Measurements from ENCODE around the gene ARHGAP26. TPM values are rescaled to one million over a fixed set of nuclear protein-coding genes. Genes with fewer than 3 reads are reported as not detected.
"Not testable (repeated sequence)": the region's sequence is repeated elsewhere in the genome, so short reads cannot be mapped to it uniquely, and the experiment has no call there.

ARHGAP26 gene
- total RNA-seq, 4 donors from 2014 or later: 22.3 to 40.7 (median 28.2) TPM

DNA sequence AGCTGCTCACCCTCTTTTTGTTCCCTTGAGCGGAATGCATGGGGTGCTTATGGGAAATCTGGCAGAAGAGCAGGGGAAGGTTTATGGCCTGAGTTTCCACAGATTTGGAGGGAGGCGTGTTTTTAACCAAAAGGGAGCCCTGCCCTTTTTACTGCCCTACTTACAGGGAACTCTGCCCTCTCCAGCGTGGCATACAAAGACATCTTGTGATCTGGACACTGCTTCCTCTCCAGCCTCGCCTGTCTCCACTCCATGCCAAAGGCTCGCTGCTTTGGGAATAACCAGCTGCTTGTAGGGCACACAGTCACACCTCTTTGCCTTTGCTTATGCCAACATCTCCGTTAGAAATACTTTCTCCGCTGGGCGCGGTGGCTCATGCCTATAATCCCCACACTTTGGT is 314.2 kb downstream of the ARHGAP26 start:
- 97% methylated on average over 9 of the region's 9 CpGs for WGBS
- intact Hi-C loops (cut with DNase I): no loop called here
- Histone ChIP-seq H3K4me3 (no peak overlapping the region), H3K9me3 (no peaks in the 10 kb centered on the region), H3K36me3 (peaks cover 0 to 5% (median 2%) of the 10 kb centered on the region in 4 donors), H3K27me3 (no peaks in the 10 kb centered on the region), H3K27ac (replicated peaks in 1 of 4) (no peak overlapping the region), H3K4me1 (peaks cover 12 to 22% (median 18%) of the 10 kb centered on the region in 4 donors)
- TF ChIP-seq EP300 (IDR thresholded peaks at IDR 0.05): no peak
- no peak for TF ChIP-seq POLR2A (IDR thresholded peaks at IDR 0.05; ENCODE audit: low read depth)
- TF ChIP-seq, protein P1, sequence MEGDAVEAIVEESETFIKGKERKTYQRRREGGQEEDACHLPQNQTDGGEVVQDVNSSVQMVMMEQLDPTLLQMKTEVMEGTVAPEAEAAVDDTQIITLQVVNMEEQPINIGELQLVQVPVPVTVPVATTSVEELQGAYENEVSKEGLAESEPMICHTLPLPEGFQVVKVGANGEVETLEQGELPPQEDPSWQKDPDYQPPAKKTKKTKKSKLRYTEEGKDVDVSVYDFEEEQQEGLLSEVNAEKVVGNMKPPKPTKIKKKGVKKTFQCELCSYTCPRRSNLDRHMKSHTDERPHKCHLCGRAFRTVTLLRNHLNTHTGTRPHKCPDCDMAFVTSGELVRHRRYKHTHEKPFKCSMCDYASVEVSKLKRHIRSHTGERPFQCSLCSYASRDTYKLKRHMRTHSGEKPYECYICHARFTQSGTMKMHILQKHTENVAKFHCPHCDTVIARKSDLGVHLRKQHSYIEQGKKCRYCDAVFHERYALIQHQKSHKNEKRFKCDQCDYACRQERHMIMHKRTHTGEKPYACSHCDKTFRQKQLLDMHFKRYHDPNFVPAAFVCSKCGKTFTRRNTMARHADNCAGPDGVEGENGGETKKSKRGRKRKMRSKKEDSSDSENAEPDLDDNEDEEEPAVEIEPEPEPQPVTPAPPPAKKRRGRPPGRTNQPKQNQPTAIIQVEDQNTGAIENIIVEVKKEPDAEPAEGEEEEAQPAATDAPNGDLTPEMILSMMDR (IDR thresholded peaks at IDR 0.05): no peak
- TF ChIP-seq POLR2AphosphoS5 (IDR thresholded peaks at IDR 0.05): no peak
- DNase-seq (ENCODE audit: extremely low spot score): peak; percentile 57

DNA sequence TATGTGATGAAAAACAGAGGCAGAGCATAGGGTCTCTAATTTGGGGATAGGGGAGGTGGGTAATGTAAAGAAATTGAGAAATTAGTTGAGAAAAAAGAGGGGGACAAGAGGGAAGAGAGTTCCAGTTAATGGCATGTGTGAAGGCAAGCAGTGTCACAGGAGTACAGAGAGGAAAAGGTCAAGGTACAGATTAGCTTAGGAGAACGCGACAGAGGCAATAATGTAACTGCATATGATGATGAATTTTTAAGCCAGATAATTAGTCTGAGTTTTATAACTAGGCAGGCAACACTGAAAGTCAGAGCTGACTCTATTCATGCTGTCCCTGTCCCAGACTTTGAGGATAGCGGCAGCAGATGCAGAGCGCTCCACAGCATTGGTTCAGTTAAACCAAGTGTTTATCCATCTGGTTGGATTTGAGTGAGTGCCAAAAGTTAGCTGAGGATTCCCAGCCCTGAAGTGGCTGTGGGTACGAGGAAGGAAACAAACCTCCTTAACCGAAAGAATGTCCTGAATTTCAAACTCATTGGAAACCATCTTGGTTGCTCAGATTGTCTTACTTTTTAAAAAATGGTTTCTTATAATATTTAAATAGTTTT is 315.2 kb downstream of the ARHGAP26 start:
- Histone ChIP-seq H3K4me3 (no peak overlapping the region), H3K36me3 (peaks cover 0 to 5% (median 1%) of the 10 kb centered on the region in 4 donors), H3K9me3 (no peaks in the 10 kb centered on the region), H3K27me3 (no peaks in the 10 kb centered on the region), H3K27ac (replicated peaks in 1 of 4) (no peak overlapping the region), H3K4me1 (peaks cover 12 to 22% (median 18%) of the 10 kb centered on the region in 4 donors)
- no peak for DNase-seq (ENCODE audit: extremely low spot score)
- TF ChIP-seq POLR2AphosphoS5 (IDR thresholded peaks at IDR 0.05) (no peak), POLR2A (IDR thresholded peaks at IDR 0.05; ENCODE audit: low read depth) (no peak), EP300 (IDR thresholded peaks at IDR 0.05) (no peak)
- TF ChIP-seq, protein P1 (IDR thresholded peaks at IDR 0.05): no peak
- intact Hi-C loops (cut with DNase I): no loop called here
- 88% methylated on average over 6 of the region's 6 CpGs for WGBS

DNA sequence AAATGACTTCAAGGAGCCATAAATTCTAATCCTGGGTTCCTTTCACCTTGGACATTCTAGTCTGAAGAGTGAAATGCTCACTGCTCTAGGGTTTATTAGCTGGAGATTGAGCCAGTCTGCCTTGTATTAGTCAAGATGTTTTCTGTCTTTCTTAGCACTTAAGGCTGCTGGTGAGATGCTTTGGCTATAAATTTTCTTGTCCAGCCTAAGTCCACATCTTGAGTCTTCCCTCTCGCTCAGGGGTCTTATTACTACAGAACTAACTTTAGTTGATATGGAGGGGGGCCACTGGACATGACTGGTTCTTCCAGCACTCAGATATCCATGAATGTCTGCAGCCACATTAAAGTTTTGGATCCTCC is 316.4 kb downstream of the ARHGAP26 start:
- 100% methylated on average over 1 of the region's 1 CpG for WGBS

DNA sequence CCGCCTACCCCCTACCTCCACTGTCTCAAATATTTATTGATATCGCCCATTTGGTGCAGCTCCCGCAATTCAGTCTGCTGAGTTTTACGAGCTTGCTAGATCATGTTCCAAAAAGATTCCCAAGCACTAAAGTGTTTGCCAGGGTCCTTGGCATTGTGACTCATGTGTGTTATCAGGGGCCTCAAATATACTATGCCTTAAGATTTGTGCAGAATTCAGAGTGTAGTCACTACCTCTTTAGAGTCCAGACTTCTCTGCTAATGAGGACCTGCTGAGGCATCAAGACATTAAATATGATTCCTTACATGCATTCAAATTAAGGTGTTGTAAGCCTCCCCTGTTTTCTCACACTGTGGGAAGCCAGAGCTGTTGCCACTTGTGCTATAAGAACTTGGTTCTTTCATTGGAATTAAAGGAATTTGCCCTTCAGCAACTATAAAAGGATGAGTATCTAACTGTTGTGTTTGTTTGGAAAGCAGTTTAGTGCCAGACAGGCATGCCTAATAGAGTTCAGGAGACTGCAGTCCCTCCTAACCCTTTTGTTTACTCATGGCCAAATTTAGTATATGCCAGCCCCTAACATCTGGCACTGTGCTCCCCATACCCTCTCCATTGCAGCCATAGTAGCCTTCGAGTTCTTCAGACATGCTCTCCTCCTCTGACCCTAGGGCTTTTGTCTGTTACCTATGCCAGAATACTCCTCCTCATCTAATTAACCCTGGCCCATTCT is 316.9 kb downstream of the ARHGAP26 start:
- 82% methylated on average over 5 of the region's 5 CpGs for WGBS
- peaks cover 0 to 5% (median 1%) of the 10 kb centered on the region in 4 donors for H3K36me3 ChIP-seq
- DNase-seq (ENCODE audit: extremely low spot score): no peak
- intact Hi-C loops (cut with DNase I): no loop called here
- H3K27ac ChIP-seq (replicated peaks in 1 of 4): no peak overlapping the region
- H3K27me3 ChIP-seq: no peaks in the 10 kb centered on the region
- no peaks in the 10 kb centered on the region for H3K9me3 ChIP-seq
- TF ChIP-seq EP300 (IDR thresholded peaks at IDR 0.05): no peak
- no peak for TF ChIP-seq POLR2AphosphoS5 (IDR thresholded peaks at IDR 0.05)
- no peak for TF ChIP-seq POLR2A (IDR thresholded peaks at IDR 0.05; ENCODE audit: low read depth)
- TF ChIP-seq, protein P1 (IDR thresholded peaks at IDR 0.05): no peak
- peaks cover 4 to 17% (median 14%) of the 10 kb centered on the region in 4 donors for H3K4me1 ChIP-seq
- H3K4me3 ChIP-seq: no peak overlapping the region

More for the DNA sequence above, 316.4 kb downstream of the ARHGAP26 start:
- Histone ChIP-seq H3K4me3 (no peak overlapping the region), H3K36me3 (peaks cover 0 to 5% (median 1%) of the 10 kb centered on the region in 4 donors), H3K4me1 (peaks cover 8 to 20% (median 17%) of the 10 kb centered on the region in 4 donors), H3K27ac (replicated peaks in 1 of 4) (no peak overlapping the region), H3K27me3 (no peaks in the 10 kb centered on the region), H3K9me3 (no peaks in the 10 kb centered on the region)
- intact Hi-C loops (cut with DNase I): no loop called here
- no peak for DNase-seq (ENCODE audit: extremely low spot score)
- TF ChIP-seq, protein P1 (IDR thresholded peaks at IDR 0.05): no peak
- TF ChIP-seq POLR2A (IDR thresholded peaks at IDR 0.05; ENCODE audit: low read depth) (no peak), EP300 (IDR thresholded peaks at IDR 0.05) (no peak)

DNA sequence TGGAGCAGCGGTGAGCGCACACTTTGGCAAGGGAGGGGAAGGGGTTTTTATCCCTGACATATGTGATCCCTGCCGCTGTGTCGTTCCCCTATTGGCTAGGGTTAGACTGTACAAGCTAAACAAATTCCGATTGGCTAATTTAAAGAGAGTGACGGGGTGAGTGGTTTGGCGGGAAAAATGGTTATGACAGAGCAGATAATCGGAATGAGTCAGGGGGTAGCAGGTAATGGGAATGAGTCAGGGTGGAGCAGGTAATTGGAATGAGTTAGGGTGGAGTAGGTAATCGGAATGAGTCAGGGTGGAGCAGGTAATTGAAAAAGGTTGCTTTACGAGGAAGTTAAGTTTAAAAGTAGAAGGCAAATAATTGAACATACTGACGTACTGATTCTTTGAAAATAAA is 318.5 kb downstream of the ARHGAP26 start:
- peaks cover under 1 to 17% (median 12%) of the 10 kb centered on the region in 4 donors for H3K4me1 ChIP-seq
- H3K36me3 ChIP-seq; H3K27me3 ChIP-seq; intact Hi-C loops (cut with DNase I); H3K9me3 ChIP-seq; H3K4me3 ChIP-seq; DNase-seq (ENCODE audit: extremely low spot score); H3K27ac ChIP-seq (replicated peaks in 1 of 4): not testable (repeated sequence)
- WGBS: 96% methylated on average over 11 of the region's 11 CpGs

DNA sequence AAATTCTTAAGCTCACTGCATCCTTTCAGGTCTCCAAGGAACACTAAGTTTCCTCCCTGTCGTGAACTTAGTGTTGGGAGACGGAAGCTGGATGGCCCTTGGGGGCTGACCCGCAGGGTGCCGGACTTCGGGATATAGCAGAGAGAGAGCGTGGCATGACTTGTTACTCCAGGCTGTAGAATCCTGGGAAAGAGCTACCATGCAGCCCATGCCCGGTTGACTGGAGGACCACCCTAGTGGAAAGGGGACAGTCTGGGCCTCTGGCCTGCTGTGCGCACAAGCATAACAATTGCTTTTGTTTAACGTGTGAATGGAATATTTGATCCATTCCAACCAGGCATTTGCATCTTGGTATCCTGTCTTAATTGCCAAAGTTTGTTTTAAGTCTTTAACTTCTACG is 319.9 kb downstream of the ARHGAP26 start:
- intact Hi-C loops (cut with DNase I); H3K27me3 ChIP-seq; H3K4me3 ChIP-seq; H3K27ac ChIP-seq (replicated peaks in 1 of 4); DNase-seq (ENCODE audit: extremely low spot score); H3K9me3 ChIP-seq; H3K36me3 ChIP-seq: not testable (repeated sequence)
- 94% methylated on average over 10 of the region's 10 CpGs for WGBS
- peaks cover 5 to 21% (median 13%) of the 10 kb centered on the region in 4 donors for H3K4me1 ChIP-seq

DNA sequence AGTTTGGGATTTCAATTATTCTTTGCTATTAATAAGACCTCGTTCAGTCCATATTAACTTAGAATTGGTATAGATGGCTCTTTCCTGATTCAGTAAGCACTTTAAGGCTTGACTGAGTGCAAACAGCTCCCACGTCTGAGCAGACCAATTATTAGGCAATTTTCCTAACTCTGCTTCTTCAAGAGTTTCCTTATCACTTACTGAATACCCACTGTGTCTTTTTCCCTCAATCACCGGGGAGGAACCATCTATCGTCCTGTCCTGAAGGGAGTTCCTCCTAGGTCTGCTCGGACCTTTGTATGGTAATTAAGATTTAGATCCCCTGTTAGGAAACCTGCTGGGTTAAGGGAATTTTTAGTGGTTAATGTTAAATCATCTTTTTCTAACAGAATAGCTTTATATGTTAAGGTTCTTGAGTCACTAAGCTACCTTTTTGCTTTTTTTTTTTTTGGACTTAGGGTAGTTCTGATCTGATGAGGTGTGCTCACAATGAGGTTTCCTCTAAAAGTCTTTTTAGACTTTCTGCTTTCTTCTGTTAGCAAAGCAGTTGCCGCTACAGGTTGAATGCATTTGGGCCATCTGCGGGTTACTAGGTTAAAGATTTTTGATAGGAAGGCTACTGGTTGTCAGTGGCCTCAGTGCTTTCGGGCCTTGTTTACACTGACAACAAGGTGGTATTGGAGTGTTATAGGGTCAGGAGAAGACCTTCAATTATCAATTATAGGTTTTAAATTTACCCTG is 322.7 kb downstream of the ARHGAP26 start:
- H3K27ac ChIP-seq (replicated peaks in 1 of 4); intact Hi-C loops (cut with DNase I); H3K27me3 ChIP-seq; H3K36me3 ChIP-seq; H3K4me3 ChIP-seq; H3K9me3 ChIP-seq: not testable (repeated sequence)
- peak; percentile 37 for DNase-seq (ENCODE audit: extremely low spot score)
- WGBS: 93% methylated on average over 8 of the region's 8 CpGs
- peaks cover 0 to 14% (median 3%) of the 10 kb centered on the region in 4 donors for H3K4me1 ChIP-seq
